Activated CD4-positive, alpha-beta memory T cell treated with anti-CD3 and anti-CD28 coated beads, Interleukin-2, amount 10 ng/mL, durations not matched to agents 7 days and 5 days (primary cell): Measurements from ENCODE around the gene ZFYVE28. TPM values are rescaled to one million over a fixed set of nuclear protein-coding genes. Genes with fewer than 3 reads are reported as not detected.
"Not testable (repeated sequence)": the region's sequence is repeated elsewhere in the genome, so short reads cannot be mapped to it uniquely, and the experiment has no call there.

Source experiments
- CTCF ChIA-PET: fragments of 350-600 bp; sonication (Branson Sonifier 250); formaldehyde crosslinking; loops from one replicate; lab custom pipeline; 2021; ENCODE audit warnings: antibody characterized with exemption, inconsistent platforms; lab: Charles Lee
- POLR2A ChIA-PET: fragments of 350-600 bp; sonication (Branson Sonifier 250); formaldehyde crosslinking; loops from one replicate; lab custom pipeline; 2021; ENCODE audit warnings: antibody characterized with exemption; lab: Charles Lee
- DNase-seq: peaks from one replicate; pipeline ENCODE4 v3.0.0-alpha.2; 2020
- H3K27ac Mint-ChIP-seq: one replicate; pipeline ENCODE4 v1.8.0; 2021; ENCODE audit warnings: mild to moderate bottlenecking, mixed read lengths
- H3K27me3 Mint-ChIP-seq: one replicate; pipeline ENCODE4 v1.8.0; 2021; ENCODE audit warnings: mixed read lengths
- H3K36me3 Mint-ChIP-seq: one replicate; pipeline ENCODE4 v1.8.0; 2021; ENCODE audit warnings: low read depth, mixed read lengths
- H3K4me1 Mint-ChIP-seq: one replicate; pipeline ENCODE4 v1.8.0; 2021; ENCODE audit warnings: mixed read lengths
- H3K4me3 Mint-ChIP-seq: one replicate; pipeline ENCODE4 v1.8.0; 2021; ENCODE audit warnings: mild to moderate bottlenecking, mixed read lengths
- H3K9me3 Mint-ChIP-seq: one replicate; pipeline ENCODE4 v1.8.0; 2021; ENCODE audit warnings: mixed read lengths
- total RNA-seq, 2 experiments: library from RNA; stranded (reverse); gene quantifications; one replicate each; pipeline ENCODE4 v1.2.3, GENCODE V29; 2021

The ZFYVE28 gene
- total RNA-seq, 2 experiments from 2014 or later = 38.9 to 40.1 TPM

GRCh38 chr4:2275044-2275397 is 143.4 kb downstream of the ZFYVE28 start:
- H3K27ac Mint-ChIP-seq, DNase-seq, H3K4me3 Mint-ChIP-seq, H3K27me3 Mint-ChIP-seq, H3K36me3 Mint-ChIP-seq, H3K9me3 Mint-ChIP-seq, POLR2A ChIA-PET, CTCF ChIA-PET, H3K4me1 Mint-ChIP-seq: not testable (repeated sequence)

GRCh38 chr4:2274320-2275043 is 144.0 kb downstream of the ZFYVE28 start:
- POLR2A ChIA-PET = no interaction called here

GRCh38 chr4:2273657-2274319 is 144.7 kb downstream of the ZFYVE28 start:
- Mint-ChIP-seq H3K4me1 (peaks cover 2% of the 10 kb centered on the region), H3K27ac (no peak overlapping the region), H3K27me3 (no peaks in the 10 kb centered on the region), H3K36me3 (no peaks in the 10 kb centered on the region), H3K9me3 (no peaks in the 10 kb centered on the region), H3K4me3 (no peak overlapping the region)
- CTCF ChIA-PET = no interaction called here
- POLR2A ChIA-PET = no interaction called here
- DNase-seq = no peak

More at GRCh38 chr4:2274320-2275043, 144.0 kb downstream of the ZFYVE28 start:
- Mint-ChIP-seq H3K36me3 (no peaks in the 10 kb centered on the region), H3K27me3 (no peaks in the 10 kb centered on the region), H3K4me3 (no peak overlapping the region), H3K9me3 (no peaks in the 10 kb centered on the region), H3K4me1 (peaks cover 2% of the 10 kb centered on the region), H3K27ac (no peak overlapping the region)
- CTCF ChIA-PET = no interaction called here
- no peak for DNase-seq

- Mint-ChIP-seq H3K27ac (no peak overlapping the region), H3K4me1 (peaks cover 2% of the 10 kb centered on the region), H3K27me3 (no peaks in the 10 kb centered on the region), H3K36me3 (no peaks in the 10 kb centered on the region), H3K9me3 (no peaks in the 10 kb centered on the region), H3K4me3 (no peak overlapping the region)
- ChIA-PET POLR2A (no interaction called here), CTCF (no interaction called here)
- no peak for DNase-seq
Observed at GRCh38 chr4:2273221-2273620, 145.2 kb downstream of the ZFYVE28 start.

GRCh38 chr4:2272828-2273120 is 145.7 kb downstream of the ZFYVE28 start:
- CTCF ChIA-PET = no interaction called here
- Mint-ChIP-seq H3K27me3 (no peaks in the 10 kb centered on the region), H3K4me3 (no peak overlapping the region), H3K9me3 (no peaks in the 10 kb centered on the region), H3K27ac (no peak overlapping the region), H3K36me3 (no peaks in the 10 kb centered on the region), H3K4me1 (peaks cover 2% of the 10 kb centered on the region)
- no peak for DNase-seq
- POLR2A ChIA-PET = no interaction called here

- ChIA-PET POLR2A (no interaction called here), CTCF (no interaction called here)
- Mint-ChIP-seq H3K27me3 (no peaks in the 10 kb centered on the region), H3K4me3 (no peak overlapping the region), H3K27ac (no peak overlapping the region), H3K36me3 (no peaks in the 10 kb centered on the region), H3K9me3 (no peaks in the 10 kb centered on the region), H3K4me1 (peaks cover 2% of the 10 kb centered on the region)
- DNase-seq = no peak
Observed at GRCh38 chr4:2272026-2272827, 146.2 kb downstream of the ZFYVE28 start.

- no peaks in the 10 kb centered on the region for H3K9me3 Mint-ChIP-seq
- peaks cover 2% of the 10 kb centered on the region for H3K4me1 Mint-ChIP-seq
- POLR2A ChIA-PET = no interaction called here
- no peaks in the 10 kb centered on the region for H3K36me3 Mint-ChIP-seq
- DNase-seq = no peak
- no peak overlapping the region for H3K27ac Mint-ChIP-seq
- no peaks in the 10 kb centered on the region for H3K27me3 Mint-ChIP-seq
- CTCF ChIA-PET = no interaction called here
- H3K4me3 Mint-ChIP-seq = no peak overlapping the region
Observed at GRCh38 chr4:2271279-2272025, 147.0 kb downstream of the ZFYVE28 start.

- Mint-ChIP-seq H3K4me1 (peaks cover 2% of the 10 kb centered on the region), H3K27me3 (no peaks in the 10 kb centered on the region), H3K36me3 (no peaks in the 10 kb centered on the region), H3K27ac (no peak overlapping the region), H3K9me3 (no peaks in the 10 kb centered on the region), H3K4me3 (no peak overlapping the region)
- no peak for DNase-seq
- ChIA-PET POLR2A (no interaction called here), CTCF (no interaction called here)
Observed at GRCh38 chr4:2270341-2271165, 147.9 kb downstream of the ZFYVE28 start.

- Mint-ChIP-seq H3K9me3 (no peaks in the 10 kb centered on the region), H3K27ac (no peak overlapping the region), H3K4me3 (no peak overlapping the region), H3K27me3 (no peaks in the 10 kb centered on the region), H3K4me1 (peaks cover 2% of the 10 kb centered on the region), H3K36me3 (no peaks in the 10 kb centered on the region)
- no peak for DNase-seq
- ChIA-PET POLR2A (no interaction called here), CTCF (no interaction called here)
Observed at GRCh38 chr4:2269618-2270163, 148.8 kb downstream of the ZFYVE28 start.

- Mint-ChIP-seq H3K27ac (no peak overlapping the region), H3K36me3 (no peaks in the 10 kb centered on the region), H3K9me3 (no peaks in the 10 kb centered on the region), H3K4me3 (no peak overlapping the region), H3K27me3 (no peaks in the 10 kb centered on the region), H3K4me1 (peaks cover 2% of the 10 kb centered on the region)
- no peak for DNase-seq
- CTCF ChIA-PET = no interaction called here
- POLR2A ChIA-PET = no interaction called here
Observed at GRCh38 chr4:2269206-2269531, 149.3 kb downstream of the ZFYVE28 start.

GRCh38 chr4:2268357-2269205 is 149.9 kb downstream of the ZFYVE28 start:
- Mint-ChIP-seq H3K27ac (no peak overlapping the region), H3K9me3 (no peaks in the 10 kb centered on the region), H3K4me3 (no peak overlapping the region), H3K27me3 (no peaks in the 10 kb centered on the region), H3K36me3 (no peaks in the 10 kb centered on the region), H3K4me1 (peaks cover 2% of the 10 kb centered on the region)
- CTCF ChIA-PET = no interaction called here
- DNase-seq = no peak
- POLR2A ChIA-PET = no interaction called here

- CTCF ChIA-PET = no interaction called here
Observed at GRCh38 chr4:2267841-2268240, 150.6 kb downstream of the ZFYVE28 start.

More at GRCh38 chr4:2267841-2268240, 150.6 kb downstream of the ZFYVE28 start:
- Mint-ChIP-seq H3K4me3 (no peak overlapping the region), H3K9me3 (no peaks in the 10 kb centered on the region), H3K36me3 (no peaks in the 10 kb centered on the region), H3K27me3 (no peaks in the 10 kb centered on the region), H3K27ac (no peak overlapping the region), H3K4me1 (peaks cover 6% of the 10 kb centered on the region)
- POLR2A ChIA-PET = interaction anchor here (1.3 kb wide), 1 partner anchor 14 kb away, joined by 3 read pairs; no protein-coding TSS in a partner anchor
- DNase-seq = no peak
